Neural cell (in vitro differentiated cells): Measurements from ENCODE around the gene FLII.

Experiments
- EP300 ChIP-seq: fragments of 450-650 bp; conservative IDR thresholded peaks from 2 replicates; pipeline ENCODE4 v1.6.1; 2014; ENCODE audit warnings: antibody characterized with exemption, mild to moderate bottlenecking, moderate library complexity; ENCODE audit not compliant: poor library complexity, severe bottlenecking
- EZH2 ChIP-seq: fragments of 200-600, 300-800 bp; shearing (Covaris generic), sonication (generic); IDR thresholded peaks from 2 replicates; pipeline ENCODE4 v1.6.1; 2014; ENCODE audit warnings: antibody characterized with exemption, low read length, borderline replicate concordance, mild to moderate bottlenecking; ENCODE audit not compliant: insufficient read depth, poor library complexity, severe bottlenecking
- POLR2AphosphoS5 ChIP-seq: IDR thresholded peaks from 2 replicates; pipeline ENCODE4 v1.6.1; 2012
- TF ChIP-seq, protein P1 (sequence below): fragments of 450-650 bp; IDR thresholded peaks from 2 replicates; pipeline ENCODE4 v1.5.1; 2014; ENCODE audit warnings: antibody characterized with exemption, mild to moderate bottlenecking, moderate library complexity; ENCODE audit not compliant: poor library complexity, severe bottlenecking
- TF ChIP-seq, protein P2 (sequence below): IDR thresholded peaks from 2 replicates; pipeline ENCODE4 v1.6.1; 2012; ENCODE audit warnings: borderline replicate concordance

DNA sequence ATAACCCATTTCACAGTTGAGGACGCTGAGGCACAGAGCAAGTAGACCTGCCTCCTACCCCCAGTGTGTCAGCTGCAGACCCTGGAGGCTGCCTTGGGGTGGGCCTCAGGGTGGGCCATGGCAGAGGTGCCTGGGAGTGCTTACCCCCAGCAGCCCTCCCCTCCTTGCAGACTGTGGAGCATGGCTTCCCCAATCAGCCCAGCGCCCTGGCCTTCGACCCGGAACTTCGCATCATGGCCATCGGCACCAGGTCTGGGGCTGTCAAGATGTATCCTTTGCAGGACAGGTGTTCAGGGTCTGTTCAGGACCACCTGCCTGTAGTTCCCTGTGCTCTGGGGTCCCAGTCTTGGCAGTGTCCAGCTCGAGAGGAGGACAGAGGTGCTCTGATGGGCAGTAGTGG, 28.8 kb downstream of the FLII start:
- TF ChIP-seq, protein P1, sequence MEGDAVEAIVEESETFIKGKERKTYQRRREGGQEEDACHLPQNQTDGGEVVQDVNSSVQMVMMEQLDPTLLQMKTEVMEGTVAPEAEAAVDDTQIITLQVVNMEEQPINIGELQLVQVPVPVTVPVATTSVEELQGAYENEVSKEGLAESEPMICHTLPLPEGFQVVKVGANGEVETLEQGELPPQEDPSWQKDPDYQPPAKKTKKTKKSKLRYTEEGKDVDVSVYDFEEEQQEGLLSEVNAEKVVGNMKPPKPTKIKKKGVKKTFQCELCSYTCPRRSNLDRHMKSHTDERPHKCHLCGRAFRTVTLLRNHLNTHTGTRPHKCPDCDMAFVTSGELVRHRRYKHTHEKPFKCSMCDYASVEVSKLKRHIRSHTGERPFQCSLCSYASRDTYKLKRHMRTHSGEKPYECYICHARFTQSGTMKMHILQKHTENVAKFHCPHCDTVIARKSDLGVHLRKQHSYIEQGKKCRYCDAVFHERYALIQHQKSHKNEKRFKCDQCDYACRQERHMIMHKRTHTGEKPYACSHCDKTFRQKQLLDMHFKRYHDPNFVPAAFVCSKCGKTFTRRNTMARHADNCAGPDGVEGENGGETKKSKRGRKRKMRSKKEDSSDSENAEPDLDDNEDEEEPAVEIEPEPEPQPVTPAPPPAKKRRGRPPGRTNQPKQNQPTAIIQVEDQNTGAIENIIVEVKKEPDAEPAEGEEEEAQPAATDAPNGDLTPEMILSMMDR = no peak
- TF ChIP-seq POLR2AphosphoS5 (no peak), EZH2 (no peak), EP300 (no peak)
- TF ChIP-seq, protein P2, sequence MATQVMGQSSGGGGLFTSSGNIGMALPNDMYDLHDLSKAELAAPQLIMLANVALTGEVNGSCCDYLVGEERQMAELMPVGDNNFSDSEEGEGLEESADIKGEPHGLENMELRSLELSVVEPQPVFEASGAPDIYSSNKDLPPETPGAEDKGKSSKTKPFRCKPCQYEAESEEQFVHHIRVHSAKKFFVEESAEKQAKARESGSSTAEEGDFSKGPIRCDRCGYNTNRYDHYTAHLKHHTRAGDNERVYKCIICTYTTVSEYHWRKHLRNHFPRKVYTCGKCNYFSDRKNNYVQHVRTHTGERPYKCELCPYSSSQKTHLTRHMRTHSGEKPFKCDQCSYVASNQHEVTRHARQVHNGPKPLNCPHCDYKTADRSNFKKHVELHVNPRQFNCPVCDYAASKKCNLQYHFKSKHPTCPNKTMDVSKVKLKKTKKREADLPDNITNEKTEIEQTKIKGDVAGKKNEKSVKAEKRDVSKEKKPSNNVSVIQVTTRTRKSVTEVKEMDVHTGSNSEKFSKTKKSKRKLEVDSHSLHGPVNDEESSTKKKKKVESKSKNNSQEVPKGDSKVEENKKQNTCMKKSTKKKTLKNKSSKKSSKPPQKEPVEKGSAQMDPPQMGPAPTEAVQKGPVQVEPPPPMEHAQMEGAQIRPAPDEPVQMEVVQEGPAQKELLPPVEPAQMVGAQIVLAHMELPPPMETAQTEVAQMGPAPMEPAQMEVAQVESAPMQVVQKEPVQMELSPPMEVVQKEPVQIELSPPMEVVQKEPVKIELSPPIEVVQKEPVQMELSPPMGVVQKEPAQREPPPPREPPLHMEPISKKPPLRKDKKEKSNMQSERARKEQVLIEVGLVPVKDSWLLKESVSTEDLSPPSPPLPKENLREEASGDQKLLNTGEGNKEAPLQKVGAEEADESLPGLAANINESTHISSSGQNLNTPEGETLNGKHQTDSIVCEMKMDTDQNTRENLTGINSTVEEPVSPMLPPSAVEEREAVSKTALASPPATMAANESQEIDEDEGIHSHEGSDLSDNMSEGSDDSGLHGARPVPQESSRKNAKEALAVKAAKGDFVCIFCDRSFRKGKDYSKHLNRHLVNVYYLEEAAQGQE = no peak
